Peyer's patch (tissue), 4 donors: ENCODE data around the gene CWC15. TPM values are rescaled to one million over a fixed set of nuclear protein-coding genes. Genes with fewer than 3 reads are reported as not detected.
"Not testable (repeated sequence)": the region's sequence is repeated elsewhere in the genome, so short reads cannot be mapped to it uniquely, and the experiment has no call there.

Experiments
- DNase-seq, 3 donors: peaks; one replicate each; pipeline ENCODE4 v3.0.0-alpha.2; 2017 to 2019
- H3K27ac ChIP-seq, 4 donors: fragments of 200-600 bp; sonication (generic); one replicate each; pipeline ENCODE4 v1.5.1; 2016 to 2019
- H3K27me3 ChIP-seq, 2 donors: fragments of 200-600 bp; sonication (generic); one replicate each; pipeline ENCODE4 v1.5.1; 2019
- H3K36me3 ChIP-seq, 3 donors: fragments of 200-600 bp; sonication (generic); one replicate each; pipeline ENCODE4 v1.5.1; 2016 to 2019
- H3K4me1 ChIP-seq, 4 donors: fragments of 200-600 bp; sonication (generic); one replicate each; pipeline ENCODE4 v1.5.1; 2016 to 2019
- H3K4me3 ChIP-seq, 4 donors: fragments of 200-600 bp; sonication (generic); 1 replicate in 3 of 4; 2 replicates in 1 of 4; pipeline ENCODE4 v1.5.1; 2016 to 2019; ENCODE audit warnings: mild to moderate bottlenecking in 1 of 4
- H3K9me3 ChIP-seq, 4 donors: fragments of 200-600 bp; sonication (generic); one replicate each; pipeline ENCODE4 v1.5.1; 2016 to 2019; ENCODE audit warnings: mild to moderate bottlenecking in 1 of 4
- CTCF ChIP-seq, 6 experiments: fragments of 450-650 bp in 4 of 6; fragments of 200-600 bp in 2 of 6; sonication (generic) in 1 of 6; IDR thresholded peaks; one replicate each; pipeline ENCODE4 v1.5.1; 2017 to 2019; ENCODE audit warnings: antibody characterized with exemption in 6 of 6, mild to moderate bottlenecking in 3 of 6, moderate library complexity in 1 of 6
- POLR2A ChIP-seq, 2 donors: fragments of 450-650 bp; IDR thresholded peaks; one replicate each; pipeline ENCODE4 v1.5.1; 2017; ENCODE audit warnings: antibody characterized with exemption in 2 of 2, mild to moderate bottlenecking in 2 of 2, moderate library complexity in 2 of 2
- total RNA-seq, 4 donors: library from RNA; depleted of rRNA; stranded (reverse); fragments of >200 nt; gene quantifications; one replicate each; pipeline ENCODE4 v1.1.0, GENCODE V29; 2016

Gene CWC15
- 10 to 100 TPM; 34.7 to 66.8 (median 44.4) TPM for total RNA-seq

- H3K4me3 ChIP-seq: peak within 1 kb of the TSS; percentile 74 to 86 (median 80)
- TF ChIP-seq CTCF (IDR thresholded peaks at IDR 0.05) (no peak), POLR2A (IDR thresholded peaks at IDR 0.05) (peak; percentile 30 to 40)
- peaks cover 0 to 35% (median 0%) of the 10 kb centered on the region in 3 donors for H3K36me3 ChIP-seq
- peak; percentile 92 to 97 (median 95) for DNase-seq
- H3K4me1 ChIP-seq: peaks cover 0 to 15% (median 0%) of the 10 kb centered on the region in 4 donors
- no peaks in the 10 kb centered on the region for H3K27me3 ChIP-seq
- H3K27ac ChIP-seq: peak within 1 kb of the TSS; percentile 68 to 81 (median 76)
- H3K9me3 ChIP-seq: no peaks in the 10 kb centered on the region
These were observed at the start of gene CWC15, which contains the start of gene KDM4D for GRCh38 chr11:94973099-94973968. CWC15 (minus strand) TSS chr11:94973556; CDS start chr11:94972185, 1,371 bp downstream. KDM4D (plus strand) TSS chr11:94973709; CDS start chr11:94997373, 23,664 bp downstream.

GRCh38 chr11:95021468-95021867, 48.1 kb upstream of the CWC15 start:
- H3K27me3 ChIP-seq, DNase-seq, H3K36me3 ChIP-seq, H3K4me1 ChIP-seq, H3K4me3 ChIP-seq, H3K27ac ChIP-seq, H3K9me3 ChIP-seq: not testable (repeated sequence)

GRCh38 chr11:95016139-95016538, 42.8 kb upstream of the CWC15 start:
- H3K4me1 ChIP-seq: no peaks in the 10 kb centered on the region
- no peak overlapping the region for H3K4me3 ChIP-seq
- H3K9me3 ChIP-seq: no peaks in the 10 kb centered on the region
- no peaks in the 10 kb centered on the region for H3K27me3 ChIP-seq
- no peak for DNase-seq
- TF ChIP-seq CTCF (IDR thresholded peaks at IDR 0.05): no peak
- TF ChIP-seq POLR2A (IDR thresholded peaks at IDR 0.05): no peak
- no peak overlapping the region for H3K27ac ChIP-seq
- H3K36me3 ChIP-seq: no peaks in the 10 kb centered on the region

GRCh38 chr11:95014184-95014821, 40.9 kb upstream of the CWC15 start:
- DNase-seq: no peak
- no peak overlapping the region for H3K4me3 ChIP-seq
- no peaks in the 10 kb centered on the region for H3K27me3 ChIP-seq
- H3K36me3 ChIP-seq: no peaks in the 10 kb centered on the region
- H3K4me1 ChIP-seq: no peaks in the 10 kb centered on the region
- TF ChIP-seq POLR2A (IDR thresholded peaks at IDR 0.05) (no peak), CTCF (IDR thresholded peaks at IDR 0.05) (no peak)
- no peak overlapping the region for H3K27ac ChIP-seq
- no peaks in the 10 kb centered on the region for H3K9me3 ChIP-seq

GRCh38 chr11:95011376-95011775, 38.0 kb upstream of the CWC15 start:
- Histone ChIP-seq H3K9me3 (no peaks in the 10 kb centered on the region), H3K4me3 (no peak overlapping the region), H3K4me1 (no peaks in the 10 kb centered on the region), H3K36me3 (no peaks in the 10 kb centered on the region), H3K27ac (no peak overlapping the region), H3K27me3 (no peaks in the 10 kb centered on the region)
- TF ChIP-seq CTCF (IDR thresholded peaks at IDR 0.05): no peak
- TF ChIP-seq POLR2A (IDR thresholded peaks at IDR 0.05): no peak
- DNase-seq: no peak

GRCh38 chr11:95005642-95006041, 32.3 kb upstream of the CWC15 start:
- Histone ChIP-seq H3K36me3 (no peaks in the 10 kb centered on the region), H3K27ac (no peak overlapping the region), H3K4me1 (no peaks in the 10 kb centered on the region), H3K9me3 (no peaks in the 10 kb centered on the region), H3K4me3 (no peak overlapping the region), H3K27me3 (no peaks in the 10 kb centered on the region)
- no peak for TF ChIP-seq POLR2A (IDR thresholded peaks at IDR 0.05)
- no peak for TF ChIP-seq CTCF (IDR thresholded peaks at IDR 0.05)
- no peak for DNase-seq
